ENCODE measurements around the gene FXYD2.
"Not testable (repeated sequence)": the region's sequence is repeated elsewhere in the genome, so short reads cannot be mapped to it uniquely, and the experiment has no call there.

FXYD2 gene

GRCh38 chr11:117820071-117820470 lies 4.5 kb downstream of the FXYD2 start:
- DNase-seq = no peak

GRCh38 chr11:117819096-117820040 lies 5.2 kb downstream of the FXYD2 start:
- no peak for DNase-seq

- DNase-seq = peak; percentile 70 to 74
Observed at GRCh38 chr11:117818041-117818873, 6.3 kb downstream of the FXYD2 start.

- DNase-seq = peak; percentile 95 to 97
Observed at GRCh38 chr11:117817368-117818040, 7.0 kb downstream of the FXYD2 start.

GRCh38 chr11:117816846-117817367 lies 7.6 kb downstream of the FXYD2 start:
- DNase-seq = no peak

- no peak for DNase-seq
Observed at GRCh38 chr11:117816151-117816741, 8.3 kb downstream of the FXYD2 start.

- DNase-seq = peak; percentile 75 to 78
Observed at GRCh38 chr11:117815262-117815803, 9.2 kb downstream of the FXYD2 start.

- peak; percentile 85 to 86 for DNase-seq
Observed at GRCh38 chr11:117814766-117815261, 9.7 kb downstream of the FXYD2 start.

- DNase-seq = no peak
Observed at GRCh38 chr11:117814204-117814765, 10.3 kb downstream of the FXYD2 start.

- not testable (repeated sequence) for DNase-seq
Observed at GRCh38 chr11:117810056-117810451, 14.5 kb downstream of the FXYD2 start.

GRCh38 chr11:117809236-117810055 lies 15.1 kb downstream of the FXYD2 start:
- DNase-seq = peak; percentile 69 to 75

- DNase-seq = no peak
Observed at GRCh38 chr11:117808784-117809183, 15.8 kb downstream of the FXYD2 start.

- peak; percentile 78 to 82 for DNase-seq
Observed at GRCh38 chr11:117807482-117808327, 16.8 kb downstream of the FXYD2 start.

- no peak for DNase-seq
Observed at GRCh38 chr11:117806846-117807245, 17.7 kb downstream of the FXYD2 start.

- DNase-seq = no peak
Observed at GRCh38 chr11:117805045-117805444, 19.5 kb downstream of the FXYD2 start.

- no peak for DNase-seq
Observed at GRCh38 chr11:117803896-117804295, 20.6 kb downstream of the FXYD2 start.

GRCh38 chr11:117799634-117800033 lies 24.9 kb downstream of the FXYD2 start:
- no peak for DNase-seq

- peak; percentile 37 to 61 for DNase-seq
Observed at GRCh38 chr11:117796872-117797529, 27.5 kb downstream of the FXYD2 start, which contains the start of gene DSCAML1. Gene DSCAML1, minus strand, starts transcription at chr11:117797216. Its CDS starts 137 bp downstream, at chr11:117797079.

- no peak for DNase-seq
Observed at GRCh38 chr11:117796456-117796871, 28.1 kb downstream of the FXYD2 start.
